HG03060 (cell line): ENCODE results near the gene FAM228A.
"Not testable (repeated sequence)": the region's sequence is repeated elsewhere in the genome, so short reads cannot be mapped to it uniquely, and the experiment has no call there.

Source experiments
- ATAC-seq: cut with Tn5 transposase; IDR thresholded peaks from one replicate; pipeline ENCODE4 v1.9.1; 2021; ENCODE audit warnings: low read depth, moderate number of reproducible peaks; ENCODE audit not compliant: unreplicated experiment

Gene FAM228A

GRCh38 chr2:24174851-24175277 lies at the start of gene FAM228A:
TSS of gene FAM228A (plus strand) at chr2:24175053. CDS start at chr2:24175481, 428 bp downstream.
- no peak for ATAC-seq

GRCh38 chr2:24125956-24126355 lies 48.9 kb upstream of the FAM228A start:
- no peak for ATAC-seq

GRCh38 chr2:24132543-24132942 lies 42.3 kb upstream of the FAM228A start:
- ATAC-seq: no peak

GRCh38 chr2:24140305-24140704 lies 34.5 kb upstream of the FAM228A start:
- ATAC-seq: not testable (repeated sequence)

GRCh38 chr2:24147364-24147763 lies 27.5 kb upstream of the FAM228A start:
- no peak for ATAC-seq

DNA sequence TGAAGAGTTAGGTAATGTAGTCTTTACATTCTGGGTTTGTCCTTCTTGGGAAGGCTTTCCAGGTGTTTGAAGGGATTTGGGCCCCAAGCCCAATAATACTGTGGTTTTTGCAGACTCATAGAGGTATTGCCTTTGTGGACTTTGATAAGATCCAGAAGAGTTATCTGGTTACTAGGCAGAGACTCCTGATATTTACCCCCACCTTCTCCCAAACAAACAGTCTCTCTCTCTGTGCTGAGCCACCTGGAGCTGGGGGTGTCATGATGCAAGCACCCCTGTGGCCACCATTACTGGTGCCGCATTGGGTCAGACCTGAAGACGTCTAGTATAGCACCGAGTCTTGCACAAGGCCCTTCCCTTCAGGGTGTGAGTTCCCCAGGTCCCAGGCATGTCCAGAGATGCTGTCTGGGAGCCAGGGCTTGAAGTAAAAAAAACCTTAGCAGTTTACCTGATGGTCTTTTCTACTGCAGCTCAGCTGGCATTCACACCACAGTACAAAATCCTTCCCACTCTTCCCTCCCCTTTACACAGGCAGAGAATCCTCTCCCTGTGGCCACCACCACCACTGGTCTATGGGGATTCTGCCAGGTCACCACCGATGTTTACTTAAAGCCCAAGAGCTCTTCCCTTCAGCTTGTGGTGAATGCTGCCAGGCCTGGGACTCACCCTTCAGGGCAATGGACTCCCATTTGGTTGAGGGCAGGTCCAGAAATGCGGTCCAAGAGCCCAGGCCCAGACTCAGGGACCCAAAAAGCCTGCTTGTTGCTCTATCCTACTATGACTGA lies 22.2 kb upstream of the FAM228A start:
- no peak for ATAC-seq

- ATAC-seq: no peak
Observed at GRCh38 chr2:24153478-24153877, 21.4 kb upstream of the FAM228A start.

DNA sequence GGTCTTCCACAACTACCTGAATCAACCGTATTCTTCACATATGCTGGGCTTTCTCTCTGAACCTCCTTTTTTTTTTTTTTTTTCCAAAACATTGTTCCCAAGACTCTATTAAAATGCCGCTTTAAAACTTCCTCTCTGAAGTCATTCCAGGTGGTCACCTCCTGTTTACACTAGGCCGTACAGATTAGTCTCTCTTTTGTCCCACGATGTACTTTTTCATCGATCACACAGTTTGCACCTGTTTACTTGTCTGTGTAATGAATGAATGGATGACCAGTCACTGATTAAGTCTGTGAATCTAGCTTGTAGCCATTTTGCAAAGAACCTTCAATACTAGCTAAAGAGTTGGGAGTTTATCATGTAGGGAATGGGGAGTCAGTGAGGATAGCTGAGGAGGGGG lies 16.7 kb upstream of the FAM228A start:
- no peak for ATAC-seq

DNA sequence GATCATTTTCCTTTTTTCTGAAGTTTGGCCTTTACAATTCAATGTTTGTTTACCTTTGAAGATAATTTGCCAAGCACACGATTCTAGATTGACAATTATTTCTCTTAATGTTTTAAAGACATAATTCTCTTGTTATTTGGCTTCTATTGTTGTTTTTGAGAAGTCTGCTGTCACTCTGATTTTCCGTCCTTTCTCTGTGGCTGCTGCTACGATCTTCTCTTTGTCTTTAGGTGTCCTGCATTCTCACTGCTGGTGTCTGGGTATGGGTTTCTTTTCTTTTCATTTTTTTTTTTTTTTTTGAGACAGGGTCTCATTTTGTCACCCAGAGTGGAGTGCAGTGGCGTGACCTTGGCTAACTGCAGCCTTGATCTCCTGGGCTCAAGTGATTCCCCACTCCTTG lies 15.1 kb upstream of the FAM228A start:
- no peak for ATAC-seq

- ATAC-seq: no peak
Observed at GRCh38 chr2:24160761-24161160, 14.1 kb upstream of the FAM228A start.

DNA sequence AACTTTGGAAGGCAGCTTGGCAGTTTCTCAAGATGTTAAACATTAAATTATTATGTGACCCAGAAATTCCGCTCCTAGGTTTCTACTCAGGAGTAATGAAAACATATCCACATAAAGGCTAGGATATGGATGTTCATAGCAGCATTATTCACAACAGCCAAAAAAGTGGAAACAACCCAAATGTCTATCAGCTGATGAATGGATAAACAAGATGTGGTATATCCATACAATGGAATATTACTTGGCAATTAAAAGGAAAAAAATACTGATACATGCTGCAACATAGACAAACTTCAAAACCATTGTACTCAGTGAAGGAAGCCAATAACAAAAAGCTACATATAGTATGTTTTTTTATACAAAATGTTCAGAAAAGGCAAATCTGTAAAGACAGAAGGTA lies 12.4 kb upstream of the FAM228A start:
- no peak for ATAC-seq

DNA sequence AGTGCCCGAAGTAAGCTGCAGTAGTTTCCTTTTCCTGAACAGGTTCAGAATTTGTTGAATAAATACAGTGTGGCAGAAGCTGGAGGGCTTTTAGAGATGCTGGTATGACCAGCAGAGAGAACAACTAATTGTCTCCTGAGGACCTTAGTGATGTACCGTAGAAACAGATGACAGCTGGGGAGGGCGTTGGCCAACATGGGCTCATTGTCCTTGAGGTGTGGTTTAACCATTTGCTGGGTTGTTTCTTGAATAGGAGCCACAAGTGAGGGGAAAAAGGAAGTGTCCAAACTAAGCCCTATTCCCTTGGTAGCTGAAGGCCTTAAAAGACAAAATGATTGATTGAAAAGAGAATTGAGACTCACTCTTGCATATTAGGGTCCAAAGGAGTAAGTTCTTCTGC lies 11.7 kb upstream of the FAM228A start:
- ATAC-seq: no peak

GRCh38 chr2:24163601-24164000 lies 11.3 kb upstream of the FAM228A start:
- no peak for ATAC-seq

DNA sequence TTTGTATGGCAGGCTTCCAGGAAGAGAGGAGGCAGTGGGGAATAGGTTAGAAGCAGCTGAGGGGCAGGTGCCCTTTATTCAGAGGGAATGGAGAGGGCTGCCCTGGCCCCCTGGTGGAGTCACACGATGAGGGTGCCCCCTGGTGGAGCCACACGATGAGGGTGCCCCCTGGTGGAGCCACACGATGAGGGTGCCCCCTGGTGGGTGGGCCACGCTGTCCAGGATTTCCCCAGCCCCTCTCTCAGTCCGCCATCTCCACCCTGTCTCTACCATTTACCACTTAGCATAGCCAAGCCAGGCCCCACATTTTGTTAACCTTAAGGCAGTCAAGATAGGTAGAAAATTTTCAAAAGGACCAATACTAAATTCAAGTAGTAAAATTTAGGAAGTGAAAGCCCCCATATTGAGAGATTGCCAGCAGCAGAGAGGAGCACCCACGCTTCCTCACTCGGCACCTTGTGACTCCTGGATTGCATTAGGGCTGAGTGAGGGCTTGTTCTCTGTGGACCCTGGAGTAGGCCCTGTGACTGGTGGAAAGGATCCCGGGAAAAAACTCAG lies 10.4 kb upstream of the FAM228A start:
- ATAC-seq: no peak

GRCh38 chr2:24169023-24169422 lies 5.8 kb upstream of the FAM228A start:
- no peak for ATAC-seq

DNA sequence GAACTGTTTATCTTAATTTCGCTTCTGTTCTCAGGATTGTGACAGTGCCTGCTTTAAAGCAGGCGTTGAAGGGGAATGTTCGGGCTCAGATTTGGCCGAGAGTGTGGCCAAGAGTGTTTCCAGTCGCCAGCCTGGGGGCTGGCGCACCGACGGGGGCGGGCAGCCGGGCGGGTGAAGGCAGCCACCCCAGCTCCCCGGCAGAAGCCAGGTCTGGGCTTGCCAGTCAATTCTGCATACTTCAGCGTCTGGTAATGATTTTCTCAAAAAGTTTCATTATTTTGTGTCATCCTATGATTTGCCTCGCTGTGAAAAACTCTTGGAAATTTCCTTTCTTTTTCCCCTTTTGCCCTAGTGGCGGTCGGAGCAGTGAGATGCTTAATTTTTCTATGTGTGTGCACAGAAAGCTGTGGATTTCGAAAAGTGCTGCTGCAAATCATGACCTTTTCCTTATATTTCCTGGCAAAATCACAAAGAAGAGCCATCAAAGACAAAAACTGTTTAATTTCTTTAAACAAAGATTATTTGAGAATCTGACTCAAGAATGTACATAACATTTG lies 856 bp downstream of the FAM228A start:
- ATAC-seq: no peak

DNA sequence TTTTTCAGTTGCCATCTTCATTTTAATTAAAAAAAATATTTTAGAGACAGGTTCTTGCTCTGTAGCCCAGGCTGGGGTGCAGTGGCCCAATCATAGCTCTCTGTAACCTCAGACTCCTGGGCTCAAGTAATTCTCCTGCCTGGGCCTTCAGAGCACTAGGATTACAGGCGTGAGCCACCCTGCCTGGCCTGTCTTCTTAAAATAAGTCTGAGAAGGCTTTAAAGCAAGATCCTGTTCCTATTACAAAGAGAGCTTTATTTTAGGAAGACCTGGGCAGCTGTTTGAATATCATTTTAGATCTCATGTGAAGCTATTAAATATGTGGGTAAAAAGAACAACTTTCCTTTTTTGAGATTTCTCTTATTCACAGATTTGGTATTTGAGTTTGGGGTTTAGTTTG lies 1.5 kb downstream of the FAM228A start:
- no peak for ATAC-seq

DNA sequence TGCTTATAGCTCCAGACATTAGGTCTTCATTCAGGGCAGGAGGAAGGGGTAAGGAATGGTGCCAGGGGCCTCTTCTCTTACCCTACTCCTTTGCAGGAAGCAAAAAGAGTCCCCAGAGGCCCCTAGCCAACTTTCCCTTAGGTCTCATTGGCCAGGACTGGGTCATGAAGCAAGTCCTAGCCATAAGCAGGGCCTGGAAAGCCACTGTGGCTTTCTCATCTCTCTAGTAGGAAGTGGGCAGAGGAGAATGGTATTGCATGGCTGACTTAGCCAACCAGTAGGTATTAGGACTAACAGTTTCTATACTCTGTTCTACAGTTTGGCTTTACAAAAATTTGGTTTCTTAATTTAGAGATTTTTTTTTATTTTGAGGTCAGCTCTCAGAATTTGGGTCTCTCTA lies 4.8 kb downstream of the FAM228A start:
- no peak for ATAC-seq

DNA sequence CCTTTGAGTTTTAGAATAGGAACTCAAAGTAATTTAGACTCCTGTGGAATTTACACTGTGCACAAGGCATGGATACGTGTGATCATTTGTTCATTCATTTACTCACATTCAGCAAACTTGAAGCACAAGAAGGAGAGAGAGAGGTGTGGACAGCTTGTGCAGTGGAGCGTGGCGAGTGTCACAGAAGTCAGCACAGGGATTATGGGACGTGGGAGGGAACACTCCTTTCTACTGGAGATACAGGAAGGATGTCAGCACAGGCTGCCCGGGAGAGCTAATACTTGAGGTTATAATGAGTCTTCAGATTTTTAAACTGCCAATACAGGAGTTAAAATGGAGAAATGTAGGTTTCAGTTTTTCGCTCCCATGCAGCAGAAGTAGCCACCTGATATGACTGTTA lies 7.0 kb downstream of the FAM228A start:
- no peak for ATAC-seq

DNA sequence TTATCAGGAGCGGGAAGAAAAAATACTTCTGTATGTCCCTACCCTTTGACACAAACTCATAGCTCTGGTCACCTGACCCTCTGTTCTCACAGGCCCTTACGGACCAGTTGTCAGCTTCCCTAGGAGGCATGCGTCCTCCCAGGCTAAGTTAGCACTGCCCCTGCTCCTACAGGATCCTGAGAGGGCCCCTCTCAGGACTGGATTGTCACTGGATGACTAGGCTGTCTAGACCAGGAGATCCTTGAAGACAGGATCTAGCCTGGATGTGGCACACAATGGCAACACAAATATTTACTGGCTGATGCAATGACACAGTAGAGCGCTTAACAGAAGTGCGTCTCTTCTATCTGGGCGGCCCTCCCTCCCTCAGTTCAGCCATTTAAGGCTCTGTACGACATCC lies 7.7 kb downstream of the FAM228A start:
- no peak for ATAC-seq

GRCh38 chr2:24183366-24184069 lies 8.7 kb downstream of the FAM228A start:
- no peak for ATAC-seq
